RWPE2 (cell line): ENCODE results near the gene FOXF2.
"Not testable (repeated sequence)": the region's sequence is repeated elsewhere in the genome, so short reads cannot be mapped to it uniquely, and the experiment has no call there.

Source experiments
- ATAC-seq: fragments of 200-7000 bp; cut with Tn5 transposase; 3 replicates; pipeline ENCODE4 v1.9.1; 2021; ENCODE audit warnings: low read depth
- DNase-seq: peaks from one replicate; pipeline ENCODE4 v3.0.0-alpha.2; 2020; ENCODE audit warnings: low spot score
- H3K27ac ChIP-seq: fragments of 450-650 bp; 2 replicates; pipeline ENCODE4 v1.5.1; 2017; ENCODE audit warnings: mild to moderate bottlenecking; ENCODE audit not compliant: poor library complexity, severe bottlenecking
- H3K27me3 ChIP-seq: fragments of 250-450 bp; sonication (Bioruptor Pico); 2 replicates; pipeline ENCODE4 v1.5.1; 2021; ENCODE audit warnings: mild to moderate bottlenecking, moderate library complexity; ENCODE audit not compliant: insufficient read depth, poor library complexity, severe bottlenecking
- H3K36me3 ChIP-seq: fragments of 250-450 bp; sonication (Bioruptor Pico); 2 replicates; pipeline ENCODE4 v1.5.1; 2020; ENCODE audit warnings: low read depth, mild to moderate bottlenecking, moderate library complexity
- H3K4me1 ChIP-seq: fragments of 250-450 bp; sonication (Bioruptor Pico); 2 replicates; pipeline ENCODE4 v1.5.1; 2021; ENCODE audit warnings: mild to moderate bottlenecking, moderate library complexity; ENCODE audit not compliant: insufficient read depth, poor library complexity, severe bottlenecking
- H3K4me3 ChIP-seq: fragments of 250-450 bp; sonication (Bioruptor Pico); 2 replicates; pipeline ENCODE4 v1.5.1; 2021; ENCODE audit warnings: mild to moderate bottlenecking, moderate library complexity; ENCODE audit not compliant: severe bottlenecking
- H3K9me3 ChIP-seq: fragments of 250-450 bp; sonication (Bioruptor Pico); 2 replicates; pipeline ENCODE4 v1.5.1; 2021; ENCODE audit warnings: mild to moderate bottlenecking, moderate library complexity; ENCODE audit not compliant: severe bottlenecking
- CTCF ChIP-seq: fragments of 450-650 bp; IDR thresholded peaks from one replicate; pipeline ENCODE4 v1.5.1; 2017; ENCODE audit warnings: mild to moderate bottlenecking, moderate library complexity; ENCODE audit not compliant: poor library complexity, severe bottlenecking

The FOXF2 gene

GRCh38 chr6:1363729-1364572 lies 25.4 kb upstream of the FOXF2 start:
- H3K9me3 ChIP-seq: no peaks in the 10 kb centered on the region
- no peaks in the 10 kb centered on the region for H3K27me3 ChIP-seq
- no peaks in the 10 kb centered on the region for H3K4me1 ChIP-seq
- H3K36me3 ChIP-seq: no peaks in the 10 kb centered on the region
- ATAC-seq: no peak
- no peak overlapping the region for H3K27ac ChIP-seq
- no peak for DNase-seq
- no peak overlapping the region for H3K4me3 ChIP-seq
- TF ChIP-seq CTCF: peak; percentile 27

GRCh38 chr6:1364791-1365190 lies 24.6 kb upstream of the FOXF2 start:
- Histone ChIP-seq H3K27me3 (no peaks in the 10 kb centered on the region), H3K9me3 (no peaks in the 10 kb centered on the region), H3K27ac (no peak overlapping the region), H3K36me3 (no peaks in the 10 kb centered on the region), H3K4me3 (no peak overlapping the region), H3K4me1 (no peaks in the 10 kb centered on the region)
- no peak for ATAC-seq
- TF ChIP-seq CTCF: no peak
- DNase-seq: no peak

GRCh38 chr6:1365686-1366085 lies 23.7 kb upstream of the FOXF2 start:
- H3K4me1 ChIP-seq: no peaks in the 10 kb centered on the region
- no peak overlapping the region for H3K27ac ChIP-seq
- TF ChIP-seq CTCF: no peak
- ATAC-seq (no peak), DNase-seq (no peak)
- no peaks in the 10 kb centered on the region for H3K36me3 ChIP-seq
- no peaks in the 10 kb centered on the region for H3K9me3 ChIP-seq
- no peaks in the 10 kb centered on the region for H3K27me3 ChIP-seq
- H3K4me3 ChIP-seq: no peak overlapping the region

- Histone ChIP-seq H3K4me1 (no peaks in the 10 kb centered on the region), H3K27ac (no peak overlapping the region), H3K36me3 (no peaks in the 10 kb centered on the region), H3K4me3 (no peak overlapping the region), H3K27me3 (no peaks in the 10 kb centered on the region), H3K9me3 (no peaks in the 10 kb centered on the region)
- no peak for TF ChIP-seq CTCF
- ATAC-seq (no peak), DNase-seq (no peak)
Measured at GRCh38 chr6:1367771-1368170, 21.6 kb upstream of the FOXF2 start.

GRCh38 chr6:1368940-1369339 lies 20.4 kb upstream of the FOXF2 start:
- TF ChIP-seq CTCF: no peak
- Histone ChIP-seq H3K4me3 (no peak overlapping the region), H3K9me3 (no peaks in the 10 kb centered on the region), H3K4me1 (no peaks in the 10 kb centered on the region), H3K27ac (no peak overlapping the region), H3K27me3 (no peaks in the 10 kb centered on the region), H3K36me3 (no peaks in the 10 kb centered on the region)
- ATAC-seq (no peak), DNase-seq (no peak)

- H3K36me3 ChIP-seq, ATAC-seq: not testable (repeated sequence)
Measured at GRCh38 chr6:1369695-1370094, 19.7 kb upstream of the FOXF2 start.

More at GRCh38 chr6:1369695-1370094, 19.7 kb upstream of the FOXF2 start:
- H3K9me3 ChIP-seq, H3K27ac ChIP-seq, DNase-seq, H3K27me3 ChIP-seq, H3K4me1 ChIP-seq, H3K4me3 ChIP-seq: not testable (repeated sequence)
